Endodermal cell (in vitro differentiated cells): ENCODE measurements around the gene BRCA1. TPM values are rescaled to one million over a fixed set of nuclear protein-coding genes. Genes with fewer than 3 reads are reported as not detected.
A peak's percentile ranks its signal among the peaks of the same experiment; 100 is the strongest.
"Not testable (repeated sequence)": the region's sequence is repeated elsewhere in the genome, so short reads cannot be mapped to it uniquely, and the experiment has no call there.

Experiments used
- DNase-seq: peaks from one replicate; pipeline ENCODE4 v3.0.0-alpha.2; 2017
- H3K27ac ChIP-seq: 2 replicates; pipeline ENCODE4 v1.5.1; 2013; ENCODE audit warnings: mild to moderate bottlenecking, low read depth, low read length, moderate library complexity
- H3K27me3 ChIP-seq: 2 replicates; pipeline ENCODE4 v1.6.1; 2013; ENCODE audit warnings: mild to moderate bottlenecking, low read length, moderate library complexity; ENCODE audit not compliant: insufficient read depth, control insufficient read depth, poor library complexity, severe bottlenecking
- H3K36me3 ChIP-seq: 2 replicates; pipeline ENCODE4 v1.7.0; 2013; ENCODE audit warnings: mild to moderate bottlenecking, low read length, moderate library complexity; ENCODE audit not compliant: control insufficient read depth, insufficient read depth
- H3K4me1 ChIP-seq: one replicate; pipeline ENCODE4 v1.7.0; 2013; ENCODE audit warnings: low read length; ENCODE audit not compliant: control insufficient read depth, insufficient read depth
- H3K4me3 ChIP-seq: 2 replicates; pipeline ENCODE4 v1.5.1; 2013; ENCODE audit warnings: mild to moderate bottlenecking, low read length, moderate library complexity
- H3K9ac ChIP-seq: 2 replicates; pipeline ENCODE4 v1.6.1; 2013; ENCODE audit warnings: mild to moderate bottlenecking, low read length, moderate library complexity; ENCODE audit not compliant: poor library complexity, severe bottlenecking; ENCODE audit errors: extremely low read depth
- H3K9me3 ChIP-seq: 2 replicates; pipeline ENCODE4 v1.6.1; 2013; ENCODE audit warnings: mild to moderate bottlenecking, low read length, moderate library complexity; ENCODE audit not compliant: control insufficient read depth
- H3K27ac Mint-ChIP-seq: 2 replicates; pipeline ENCODE4 v1.8.0; 2020; ENCODE audit warnings: mixed read lengths
- H3K27me3 Mint-ChIP-seq: 2 replicates; pipeline ENCODE4 v1.8.0; 2021; ENCODE audit warnings: mild to moderate bottlenecking, mixed read lengths; ENCODE audit not compliant: insufficient read depth
- H3K36me3 Mint-ChIP-seq: 2 replicates; pipeline ENCODE4 v1.8.0; 2020; ENCODE audit warnings: low read depth, mixed read lengths
- H3K4me1 Mint-ChIP-seq: 2 replicates; pipeline ENCODE4 v1.8.0; 2020; ENCODE audit warnings: mixed read lengths
- H3K4me3 Mint-ChIP-seq: 2 replicates; pipeline ENCODE4 v1.8.0; 2020; ENCODE audit warnings: mild to moderate bottlenecking, moderate library complexity, mixed read lengths
- H3K9me3 Mint-ChIP-seq: 2 replicates; pipeline ENCODE4 v1.8.0; 2020; ENCODE audit warnings: mild to moderate bottlenecking, mixed read lengths
- CTCF ChIP-seq: fragments of 200-600 bp; sonication (generic); conservative IDR thresholded peaks from 2 replicates; pipeline ENCODE4 v1.5.0; 2021; ENCODE audit warnings: antibody characterized with exemption, mild to moderate bottlenecking
- WGBS, 2 experiments: methylation state at CpG; one replicate each; pipeline versions ENCODE4 v1.1.5 to v1.1.7; 2013; ENCODE audit warnings: missing lambda C conversion rate in 2 of 2, mixed read lengths in 1 of 2; ENCODE audit not compliant: insufficient coverage in 1 of 2, insufficient read length in 1 of 2; 5-methylcytosine and 5-hydroxymethylcytosine counted together
- total RNA-seq, 2 donors: library from RNA; stranded (reverse); fragmentation: NEBNext Ultra II Directional in 1 of 2; extraction: Animal tissue kit (Norgen Biotek cat#: 25700) in 1 of 2; gene quantifications; 2 replicates in 1 of 2; 3 replicates in 1 of 2; pipeline ENCODE4 v1.2.1, GENCODE V29; 2021

BRCA1 gene
- total RNA-seq, 2 donors from 2014 or later, result 45.4 to 59.0 TPM

- Mint-ChIP-seq H3K4me3 (peak within 1 kb of the TSS; percentile 57), H3K27ac (peak within 1 kb of the TSS; percentile 96), H3K36me3 (peaks cover 29% of the 10 kb centered on the region), H3K9me3 (no peaks in the 10 kb centered on the region), H3K27me3 (no peaks in the 10 kb centered on the region), H3K4me1 (peaks cover 9% of the 10 kb centered on the region)
- Histone ChIP-seq H3K4me1 (peaks cover 2% of the 10 kb centered on the region), H3K27ac (peak within 1 kb of the TSS; percentile 61), H3K27me3 (no peaks in the 10 kb centered on the region), H3K9me3 (no peaks in the 10 kb centered on the region), H3K9ac (peak within 1 kb of the TSS; percentile 60), H3K36me3 (peaks cover 25% of the 10 kb centered on the region), H3K4me3 (peak within 1 kb of the TSS; percentile 79)
- DNase-seq, result peak; percentile 96
- 57 to 60% methylated on average over 11 to 18 of the region's 18 CpGs for WGBS, 2 experiments
- TF ChIP-seq CTCF, result peak; percentile 32
Measured at GRCh38 chr17:43006639-43007551, 118.3 kb downstream of the BRCA1 start, which contains the start of gene IFI35. TSS of gene IFI35 (plus strand) at chr17:43006784. CDS start at chr17:43006948, 164 bp downstream.

DNA sequence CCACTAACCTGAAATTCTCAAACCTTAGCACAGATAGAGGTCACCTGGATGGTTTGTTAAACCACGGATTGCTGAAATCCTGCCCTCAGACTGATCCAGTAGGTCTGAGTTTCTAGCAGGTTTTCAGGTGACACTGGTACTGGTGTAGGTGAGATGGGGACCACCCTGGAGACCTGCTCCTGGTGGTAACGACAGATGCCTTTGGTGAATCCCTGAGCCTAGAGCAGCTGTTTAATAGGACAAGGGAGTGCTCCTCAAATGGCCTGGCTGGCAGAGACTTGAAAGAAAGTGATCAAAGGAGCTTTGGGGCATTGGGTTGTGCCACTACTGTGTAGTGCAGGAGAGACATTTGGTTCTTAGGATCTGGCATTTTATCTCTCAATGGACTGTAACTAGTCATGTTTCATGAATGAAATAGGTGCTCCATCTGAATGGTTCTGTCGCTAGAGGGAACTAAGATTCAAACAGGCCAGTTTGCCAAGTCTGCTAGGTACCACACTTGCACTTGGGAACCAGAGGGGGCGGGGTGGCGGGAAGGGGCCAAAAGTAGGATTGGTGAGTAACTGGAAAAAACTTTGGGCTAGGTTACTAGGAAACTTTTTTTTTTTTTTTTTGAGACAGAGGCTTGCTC, 121.5 kb downstream of the BRCA1 start:
- Mint-ChIP-seq H3K9me3 (no peaks in the 10 kb centered on the region), H3K4me1 (peaks cover 17% of the 10 kb centered on the region), H3K4me3 (no peak overlapping the region), H3K36me3 (peaks cover 55% of the 10 kb centered on the region), H3K27ac (peak overlapping the region; percentile 40), H3K27me3 (no peaks in the 10 kb centered on the region)
- Histone ChIP-seq H3K27me3 (no peaks in the 10 kb centered on the region), H3K9me3 (no peaks in the 10 kb centered on the region), H3K4me3 (no peak overlapping the region), H3K9ac (no peak overlapping the region), H3K36me3 (peaks cover 51% of the 10 kb centered on the region), H3K27ac (no peak overlapping the region), H3K4me1 (peaks cover 2% of the 10 kb centered on the region)
- peak; percentile 21 for TF ChIP-seq CTCF
- WGBS, 2 experiments, result 97 to 100% methylated on average over 3 to 5 of the region's 5 CpGs
- peak; percentile 81 for DNase-seq

GRCh38 chr17:43000894-43001293, 124.3 kb downstream of the BRCA1 start:
- H3K4me3 ChIP-seq, H3K9me3 Mint-ChIP-seq, H3K27ac ChIP-seq, H3K27me3 Mint-ChIP-seq, H3K9me3 ChIP-seq, H3K4me1 ChIP-seq, H3K9ac ChIP-seq, H3K27me3 ChIP-seq, H3K4me3 Mint-ChIP-seq, DNase-seq: not testable (repeated sequence)
- peak overlapping the region; percentile 30 for H3K27ac Mint-ChIP-seq
- peaks cover 51% of the 10 kb centered on the region for H3K36me3 ChIP-seq
- WGBS, 2 experiments, result 93 to 97% methylated on average over 12 to 13 of the region's 13 CpGs
- H3K4me1 Mint-ChIP-seq, result peaks cover 18% of the 10 kb centered on the region
- H3K36me3 Mint-ChIP-seq, result peaks cover 52% of the 10 kb centered on the region
